HG03159 (cell line): ENCODE measurements around the gene NUDT16L1.

Experiments
- ATAC-seq: cut with Tn5 transposase; IDR thresholded peaks from one replicate; pipeline ENCODE4 v1.9.1; 2021; ENCODE audit warnings: mild to moderate bottlenecking, moderate library complexity; ENCODE audit not compliant: unreplicated experiment

NUDT16L1 gene

GRCh38 chr16:4663777-4664465, 29.4 kb upstream of the NUDT16L1 start:
- ATAC-seq = no peak

- ATAC-seq = no peak
These were observed 28.6 kb upstream of the NUDT16L1 start for GRCh38 chr16:4664538-4665418.

GRCh38 chr16:4666537-4667202, 26.7 kb upstream of the NUDT16L1 start:
- no peak for ATAC-seq

- no peak for ATAC-seq
These were observed 26.0 kb upstream of the NUDT16L1 start for GRCh38 chr16:4667203-4667963.

DNA sequence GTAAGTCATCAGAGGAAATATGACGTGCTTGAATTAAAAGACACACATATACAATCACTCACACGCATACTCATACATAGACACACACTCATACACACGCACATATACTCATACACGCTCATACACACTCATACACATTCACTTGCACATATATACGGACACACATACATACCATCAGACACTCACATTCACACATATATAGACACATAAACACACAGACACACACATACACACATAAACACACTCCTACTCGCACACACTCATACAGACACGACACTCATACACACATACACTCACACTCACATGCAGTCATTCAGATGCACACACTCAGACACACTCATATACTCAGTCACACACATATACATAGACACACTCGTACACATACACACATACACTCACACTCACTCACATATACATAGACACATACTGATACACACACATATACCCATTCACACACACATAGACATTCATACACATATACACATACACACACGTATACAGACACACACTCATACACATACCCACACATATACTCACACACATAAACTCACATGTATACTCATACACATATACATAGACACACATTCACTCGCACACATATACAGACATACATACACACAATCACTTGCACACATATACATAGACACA, 24.9 kb upstream of the NUDT16L1 start:
- ATAC-seq = no peak

DNA sequence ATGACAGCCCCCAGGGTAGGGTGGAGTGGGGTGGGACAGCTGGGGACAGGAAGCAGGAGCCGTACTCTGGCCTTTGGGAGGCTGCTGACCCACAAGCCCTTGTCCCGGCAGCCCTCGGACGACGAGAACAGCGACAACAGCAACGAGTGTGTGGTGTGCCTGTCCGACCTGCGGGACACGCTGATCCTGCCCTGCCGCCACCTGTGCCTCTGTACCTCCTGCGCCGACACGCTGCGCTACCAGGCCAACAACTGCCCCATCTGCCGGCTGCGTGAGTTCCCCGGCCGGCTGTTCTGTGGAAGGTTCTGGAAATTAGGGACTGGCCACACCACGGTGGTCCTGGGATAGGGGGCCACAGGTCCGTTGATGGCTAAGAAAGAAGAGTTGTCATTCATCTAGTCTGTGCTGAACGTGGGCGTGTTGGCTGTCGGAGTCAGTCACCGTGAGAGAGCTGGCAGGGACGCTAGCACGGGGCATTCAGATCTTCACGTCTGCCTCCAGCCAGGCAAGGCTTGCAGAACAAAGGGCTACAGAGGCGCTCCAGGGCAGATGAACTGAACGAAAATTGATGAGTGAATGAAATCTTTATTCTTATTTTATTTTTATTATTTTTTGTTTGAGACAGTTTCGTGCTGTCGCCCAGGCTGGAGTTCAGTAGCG, 19.8 kb upstream of the NUDT16L1 start:
- ATAC-seq = no peak

DNA sequence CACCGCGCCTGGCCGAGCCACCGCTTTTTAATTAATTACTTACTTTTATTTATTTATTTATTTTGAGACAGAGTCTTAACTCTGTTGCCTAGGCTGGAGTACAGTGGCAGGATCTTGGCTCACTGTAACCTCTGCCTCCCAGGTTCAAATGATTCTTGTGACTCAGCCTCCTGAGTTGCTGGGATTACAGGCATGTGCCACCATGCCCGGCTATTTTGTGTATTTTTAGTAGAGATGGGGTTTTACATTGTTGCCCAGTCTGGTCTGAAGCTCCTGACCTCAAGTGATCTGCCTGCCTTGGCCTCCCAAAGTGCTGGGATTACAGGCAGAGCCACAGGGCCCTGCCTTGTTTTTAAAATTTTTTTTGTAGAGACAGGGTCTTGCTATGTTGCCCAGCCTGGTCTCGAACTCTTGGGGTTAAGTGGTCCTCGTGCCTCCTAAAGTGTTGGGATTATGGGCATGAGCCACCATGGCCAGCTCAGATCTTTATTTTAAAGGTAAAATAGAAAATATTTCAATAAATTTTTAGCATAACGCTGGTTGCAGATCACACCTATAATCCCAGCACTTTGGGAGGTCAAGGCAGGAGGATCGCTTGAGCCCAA, 18.3 kb upstream of the NUDT16L1 start:
- no peak for ATAC-seq

DNA sequence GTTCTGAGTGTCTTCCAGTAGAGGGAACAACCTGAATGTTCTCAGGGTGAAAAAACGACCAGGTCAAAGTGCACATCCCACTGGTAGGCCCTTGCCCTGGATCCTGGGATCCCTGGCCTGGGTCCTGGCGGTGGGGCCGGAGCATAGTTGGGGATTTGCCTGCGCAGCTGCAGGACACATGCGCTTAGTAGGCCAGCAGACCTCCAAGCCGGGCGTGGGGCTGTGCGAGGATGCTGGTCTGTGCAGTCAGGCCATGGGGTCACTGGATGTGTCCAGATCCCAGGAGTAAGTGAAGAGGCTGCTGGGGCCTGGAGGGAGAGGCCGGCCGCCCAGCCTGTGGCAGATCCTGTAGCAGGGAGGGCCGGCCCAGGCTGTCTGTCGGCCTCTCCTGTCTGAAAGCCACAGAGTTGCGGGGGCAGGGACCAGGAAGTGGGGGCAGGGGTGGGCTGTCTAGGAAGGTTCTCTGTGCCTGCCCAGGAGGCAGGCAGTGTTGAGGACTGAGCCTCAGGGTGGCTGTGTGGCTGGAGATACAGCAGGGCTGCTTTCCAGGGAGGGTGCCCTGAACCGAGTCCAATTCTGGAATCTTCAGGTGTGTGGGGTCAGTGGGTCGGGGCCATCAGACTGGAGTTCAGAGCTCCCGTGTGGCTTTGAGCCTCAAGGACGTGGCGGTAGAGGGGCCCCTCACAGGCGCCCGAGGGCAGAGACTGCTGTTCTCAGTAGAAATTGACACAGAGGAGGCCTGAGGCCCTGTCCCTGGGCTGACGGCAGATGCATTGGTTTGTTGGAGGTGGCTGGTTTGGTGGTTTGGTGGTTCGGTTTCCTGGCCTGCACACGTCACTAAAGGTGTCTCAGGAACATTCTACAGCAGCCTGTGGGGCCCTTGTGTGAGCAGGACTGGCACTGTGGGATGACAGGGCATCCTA, 17.2 kb upstream of the NUDT16L1 start:
- ATAC-seq = no peak

- no peak for ATAC-seq
These were observed 16.5 kb upstream of the NUDT16L1 start for GRCh38 chr16:4676831-4677230.

DNA sequence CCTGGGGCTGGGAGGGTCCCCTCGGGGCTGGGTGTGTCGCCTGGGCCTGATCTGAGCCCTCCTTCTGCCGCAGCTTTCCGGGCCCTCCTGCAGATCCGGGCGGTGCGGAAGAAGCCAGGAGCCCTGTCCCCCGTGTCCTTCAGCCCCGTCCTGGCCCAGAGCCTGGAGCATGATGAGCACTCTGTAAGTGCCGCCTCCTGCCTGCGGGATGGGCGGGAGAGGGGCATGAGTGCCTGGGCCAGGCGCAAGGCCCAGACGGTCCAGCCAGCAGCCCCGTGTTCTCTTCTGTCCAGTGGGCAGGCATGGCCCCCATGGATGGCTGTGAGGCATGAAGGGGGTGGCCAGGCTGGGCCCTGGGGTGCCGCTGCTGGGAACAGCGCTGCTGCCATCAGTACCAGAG, 16.0 kb upstream of the NUDT16L1 start:
- no peak for ATAC-seq

GRCh38 chr16:4677994-4678393, 15.4 kb upstream of the NUDT16L1 start:
- ATAC-seq = no peak

- no peak for ATAC-seq
These were observed 14.8 kb upstream of the NUDT16L1 start for GRCh38 chr16:4678596-4678995.

DNA sequence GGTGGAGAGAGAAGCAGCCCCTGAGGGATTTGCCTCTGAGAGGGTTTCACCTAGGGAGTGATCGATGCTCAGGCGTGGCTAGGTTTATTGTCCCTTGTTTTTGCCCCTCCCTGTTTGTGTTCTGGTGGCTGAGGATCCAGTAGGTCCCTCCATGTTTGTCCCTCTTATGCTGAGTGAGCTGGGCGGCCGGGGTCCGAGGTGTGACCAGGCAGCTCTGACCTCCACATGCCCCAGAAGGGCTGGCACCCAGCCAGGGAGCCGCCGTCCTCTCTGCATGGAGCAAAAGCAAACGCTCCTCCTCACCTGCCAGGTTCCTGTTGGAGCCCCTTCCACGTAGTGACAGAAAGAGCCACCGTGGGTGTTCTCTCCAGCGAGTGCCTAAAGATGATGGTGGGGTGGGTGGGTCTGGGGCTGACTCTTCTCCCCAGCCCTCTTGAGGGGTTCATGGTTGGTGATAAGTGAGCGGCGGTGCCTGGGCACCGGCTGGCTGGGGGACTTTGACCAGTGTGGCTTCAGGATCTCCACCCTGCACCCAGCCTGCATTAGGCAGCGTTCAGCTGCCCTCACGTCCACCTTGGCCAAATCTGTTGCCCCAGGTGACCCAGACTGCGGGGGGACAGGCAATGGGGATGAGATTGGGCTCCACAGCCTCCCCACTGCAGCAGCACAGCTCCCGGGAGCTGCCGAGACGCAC, 14.1 kb upstream of the NUDT16L1 start:
- ATAC-seq = no peak

GRCh38 chr16:4679850-4680636, 13.3 kb upstream of the NUDT16L1 start:
- no peak for ATAC-seq

DNA sequence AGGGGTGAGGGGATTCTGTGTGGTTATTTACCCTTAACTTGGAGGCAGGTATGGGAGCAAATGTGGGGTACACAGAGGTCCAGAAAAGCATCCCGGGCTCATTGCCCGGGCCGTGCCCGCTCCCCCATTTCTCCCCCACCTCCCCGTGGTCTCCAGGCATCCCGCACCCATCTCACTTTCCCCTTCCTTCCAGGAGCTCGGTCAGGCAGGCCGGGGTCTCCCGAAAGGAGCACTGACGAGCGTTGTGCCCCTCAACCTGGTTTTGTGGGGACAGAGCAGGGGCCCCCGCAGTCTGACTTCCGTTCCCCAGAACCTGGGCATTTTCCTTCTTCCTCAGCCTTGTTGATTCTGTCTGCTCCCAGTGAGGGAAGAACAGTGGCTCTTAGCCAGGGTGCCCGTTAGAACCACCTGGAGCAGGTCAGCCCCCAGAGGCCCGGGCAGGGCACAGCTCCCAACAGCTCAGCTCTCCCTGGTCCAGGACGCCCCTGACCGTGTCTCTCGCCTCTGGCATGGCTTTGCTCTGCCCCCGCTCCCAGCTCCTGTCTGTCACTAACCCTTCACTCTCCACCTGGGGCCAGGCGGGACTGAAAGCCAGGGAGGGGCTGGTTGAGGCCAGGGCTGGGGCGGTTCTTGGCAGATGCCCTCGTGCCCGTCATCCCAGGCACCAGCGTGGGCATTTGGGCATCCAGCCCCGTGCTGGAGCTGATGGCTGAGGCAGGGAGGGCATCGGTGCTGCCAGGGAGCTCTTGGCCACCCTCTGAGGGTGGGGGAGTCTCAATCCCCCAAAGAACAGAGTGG, 12.5 kb upstream of the NUDT16L1 start:
- ATAC-seq = no peak

- no peak for ATAC-seq
These were observed 11.8 kb upstream of the NUDT16L1 start for GRCh38 chr16:4681471-4682083.
